Esophagus squamous epithelium (tissue), 5 donors: ENCODE results near the gene SLC25A46. TPM values are rescaled to one million over a fixed set of nuclear protein-coding genes. Genes with fewer than 3 reads are reported as not detected.
A peak's percentile ranks its signal among the peaks of the same experiment; 100 is the strongest.

Experiments used
- DNase-seq: peaks from one replicate; lab custom pipeline; 2025; lab: John Stamatoyannopoulos, UW
- H3K27ac ChIP-seq, 4 donors: fragments of 200-600 bp; sonication (generic); one replicate each; pipeline ENCODE4 v1.5.1; 2016 to 2019; ENCODE audit warnings: mild to moderate bottlenecking in 1 of 4
- H3K27me3 ChIP-seq, 4 donors: fragments of 200-600 bp; sonication (generic); 1 replicate in 3 of 4; 2 replicates in 1 of 4; pipeline versions ENCODE4 v1.5.1 to v1.6.0; 2017 to 2021; ENCODE audit warnings: antibody characterized with exemption in 1 of 4
- H3K36me3 ChIP-seq, 3 donors: fragments of 200-600 bp; sonication (generic); one replicate each; pipeline ENCODE4 v1.5.1; 2016 to 2019
- H3K4me1 ChIP-seq, 3 donors: fragments of 200-600 bp; sonication (generic); one replicate each; pipeline ENCODE4 v1.5.1; 2017 to 2019
- H3K4me3 ChIP-seq, 4 donors: fragments of 200-600 bp; sonication (generic); 1 replicate in 3 of 4; 2 replicates in 1 of 4; pipeline ENCODE4 v1.5.1; 2016 to 2019; ENCODE audit warnings: mild to moderate bottlenecking in 2 of 4, moderate library complexity in 1 of 4
- H3K9me3 ChIP-seq, 3 donors: fragments of 200-600 bp; sonication (generic); one replicate each; pipeline ENCODE4 v1.5.1; 2016 to 2019
- POLR2A ChIP-seq, 4 donors: fragments of 450-650 bp; IDR thresholded peaks; one replicate each; pipeline ENCODE4 v1.6.1; 2017; ENCODE audit warnings: antibody characterized with exemption in 4 of 4, mild to moderate bottlenecking in 4 of 4, moderate library complexity in 3 of 4
- WGBS, 2 donors: methylation state at CpG; one replicate each; pipeline ENCODE4 v1.1.5; 2018; 5-methylcytosine and 5-hydroxymethylcytosine counted together
- intact Hi-C: fragments of 100-400 bp; cut with DNase I; formaldehyde crosslinking; loops from one replicate; pipeline ENCODE4 v1.15.0; 2022
- total RNA-seq, 4 donors: library from RNA; depleted of rRNA; stranded (reverse); fragments of >200 nt; gene quantifications; one replicate each; pipeline ENCODE4 v1.1.0, GENCODE V29; 2016
- TF ChIP-seq, protein P1 (sequence below), 6 experiments: fragments of 450-650 bp in 4 of 6; fragments of 200-600 bp in 2 of 6; sonication (generic) in 2 of 6; IDR thresholded peaks; one replicate each; pipeline ENCODE4 v1.5.1; 2016 to 2019; ENCODE audit warnings: antibody characterized with exemption in 6 of 6, mild to moderate bottlenecking in 4 of 6, moderate library complexity in 4 of 6
- donor health status: DM: yes; HTN: yes; CAD: no.

The SLC25A46 gene
- total RNA-seq, 4 donors from 2014 or later: 24.6 to 56.0 (median 49.0) TPM

DNA sequence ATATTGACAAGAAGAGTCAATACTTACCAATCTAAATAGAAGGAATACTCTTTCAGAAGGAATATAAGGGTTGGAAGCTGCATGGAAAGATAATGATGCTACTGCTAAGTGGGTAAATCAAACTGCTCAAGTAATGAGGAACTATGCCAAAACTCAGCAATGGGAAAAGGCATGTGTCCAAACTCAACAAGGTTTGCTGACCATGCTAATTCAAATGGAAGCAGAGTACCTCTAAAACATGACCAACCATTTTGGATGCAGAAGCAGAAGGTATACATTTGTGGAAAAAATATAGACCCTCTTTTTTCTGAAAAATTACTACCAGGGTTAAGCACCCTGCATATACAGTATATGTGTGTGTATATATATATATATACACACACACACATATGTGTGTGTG, 33.5 kb upstream of the SLC25A46 start:
- no peak for DNase-seq
- no peaks in the 10 kb centered on the region for H3K27me3 ChIP-seq
- H3K36me3 ChIP-seq: no peaks in the 10 kb centered on the region
- H3K4me3 ChIP-seq: no peak overlapping the region
- H3K27ac ChIP-seq: no peak overlapping the region
- H3K9me3 ChIP-seq: no peaks in the 10 kb centered on the region
- TF ChIP-seq POLR2A (IDR thresholded peaks at IDR 0.05): no peak
- TF ChIP-seq, protein P1, sequence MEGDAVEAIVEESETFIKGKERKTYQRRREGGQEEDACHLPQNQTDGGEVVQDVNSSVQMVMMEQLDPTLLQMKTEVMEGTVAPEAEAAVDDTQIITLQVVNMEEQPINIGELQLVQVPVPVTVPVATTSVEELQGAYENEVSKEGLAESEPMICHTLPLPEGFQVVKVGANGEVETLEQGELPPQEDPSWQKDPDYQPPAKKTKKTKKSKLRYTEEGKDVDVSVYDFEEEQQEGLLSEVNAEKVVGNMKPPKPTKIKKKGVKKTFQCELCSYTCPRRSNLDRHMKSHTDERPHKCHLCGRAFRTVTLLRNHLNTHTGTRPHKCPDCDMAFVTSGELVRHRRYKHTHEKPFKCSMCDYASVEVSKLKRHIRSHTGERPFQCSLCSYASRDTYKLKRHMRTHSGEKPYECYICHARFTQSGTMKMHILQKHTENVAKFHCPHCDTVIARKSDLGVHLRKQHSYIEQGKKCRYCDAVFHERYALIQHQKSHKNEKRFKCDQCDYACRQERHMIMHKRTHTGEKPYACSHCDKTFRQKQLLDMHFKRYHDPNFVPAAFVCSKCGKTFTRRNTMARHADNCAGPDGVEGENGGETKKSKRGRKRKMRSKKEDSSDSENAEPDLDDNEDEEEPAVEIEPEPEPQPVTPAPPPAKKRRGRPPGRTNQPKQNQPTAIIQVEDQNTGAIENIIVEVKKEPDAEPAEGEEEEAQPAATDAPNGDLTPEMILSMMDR (IDR thresholded peaks at IDR 0.05): no peak
- no peaks in the 10 kb centered on the region for H3K4me1 ChIP-seq
- intact Hi-C loops: no loop called here

DNA sequence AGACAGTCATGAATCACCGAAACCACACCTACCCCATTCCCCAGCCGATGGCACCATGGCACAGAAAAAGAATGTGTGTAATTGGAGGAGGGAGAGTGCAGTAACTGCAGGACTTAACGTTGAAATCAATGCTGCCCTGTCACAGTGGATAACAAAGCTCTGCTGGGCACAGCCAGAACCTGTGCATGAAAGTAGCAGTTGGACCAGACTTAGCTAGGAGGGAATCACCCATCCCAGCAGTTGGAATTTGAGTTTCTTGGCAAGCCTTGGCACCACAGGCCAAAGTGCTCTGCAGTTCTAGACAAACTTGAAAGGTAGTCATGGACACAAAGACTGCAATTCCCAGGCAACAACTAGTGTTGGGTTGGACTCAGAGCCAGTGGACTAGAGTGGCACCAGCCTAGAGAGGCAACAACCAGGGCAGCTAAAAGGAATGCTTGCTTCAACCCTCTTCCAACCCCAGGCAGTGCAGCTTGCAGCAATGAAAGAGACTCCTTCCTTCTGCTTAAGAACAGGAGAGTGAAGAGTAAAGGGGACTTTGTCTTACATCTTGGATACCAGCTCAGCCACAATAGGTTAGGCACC, 31.5 kb upstream of the SLC25A46 start:
- no peaks in the 10 kb centered on the region for H3K27me3 ChIP-seq
- 55 to 65% methylated on average over 3 of the region's 3 CpGs for WGBS, 2 donors

DNA sequence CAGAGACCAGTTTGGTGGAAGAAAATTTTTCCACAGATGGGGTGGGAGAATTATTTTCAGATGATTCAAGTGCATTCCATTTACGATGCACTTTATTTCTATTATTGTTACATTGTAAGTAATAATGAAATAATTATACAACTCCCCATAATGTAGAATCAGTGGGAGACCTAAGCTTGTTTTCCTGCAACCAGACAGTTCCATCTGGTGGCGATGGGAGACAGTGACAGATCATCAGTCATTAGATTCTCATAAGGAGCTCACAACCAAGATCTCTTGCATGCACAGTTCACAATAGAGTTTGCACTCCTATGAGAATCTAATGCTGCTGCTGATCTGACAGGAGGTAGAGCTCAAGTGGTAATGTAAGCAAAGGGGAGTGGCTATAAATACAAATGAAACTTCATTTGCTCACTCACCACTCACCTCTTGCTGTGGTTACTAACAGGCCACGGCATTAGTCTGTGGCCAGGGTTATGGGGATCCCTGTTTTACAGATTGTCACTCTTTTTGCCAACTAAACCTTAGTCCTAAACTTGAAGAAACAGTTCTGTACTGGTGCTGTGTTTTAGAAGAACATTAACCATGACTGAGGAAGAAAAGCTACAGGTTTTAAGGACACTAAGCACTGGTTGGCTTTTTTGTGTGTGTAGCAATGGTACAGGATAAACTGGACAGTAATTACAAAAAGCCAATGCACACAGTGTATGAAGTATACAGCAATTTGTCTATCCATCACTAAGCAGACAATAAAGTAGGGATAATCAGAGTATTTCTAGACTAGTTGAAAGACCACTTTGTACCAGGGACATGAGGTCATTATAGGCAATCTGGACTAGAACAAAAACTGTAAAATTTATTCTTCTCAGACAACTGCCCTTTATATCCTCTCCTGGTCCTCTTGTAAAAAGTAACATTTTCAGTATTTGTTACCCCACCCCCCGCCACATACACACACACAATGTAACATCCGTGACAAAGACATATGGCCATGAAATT, 22.3 kb upstream of the SLC25A46 start:
- H3K4me1 ChIP-seq: no peaks in the 10 kb centered on the region
- WGBS, 2 donors: 79% methylated on average over 5 of the region's 5 CpGs
- TF ChIP-seq POLR2A (IDR thresholded peaks at IDR 0.05): no peak
- H3K9me3 ChIP-seq: no peaks in the 10 kb centered on the region
- H3K36me3 ChIP-seq: no peaks in the 10 kb centered on the region
- H3K27ac ChIP-seq: no peak overlapping the region
- DNase-seq: no peak
- H3K4me3 ChIP-seq: no peak overlapping the region
- no peaks in the 10 kb centered on the region for H3K27me3 ChIP-seq
- intact Hi-C loops: no loop called here

More for the DNA sequence above, 31.5 kb upstream of the SLC25A46 start:
- no peak overlapping the region for H3K27ac ChIP-seq
- H3K4me3 ChIP-seq: no peak overlapping the region
- no peaks in the 10 kb centered on the region for H3K9me3 ChIP-seq
- no peaks in the 10 kb centered on the region for H3K4me1 ChIP-seq
- no peaks in the 10 kb centered on the region for H3K36me3 ChIP-seq
- no peak for DNase-seq
- intact Hi-C loops: no loop called here
- TF ChIP-seq, protein P1 (IDR thresholded peaks at IDR 0.05): no peak
- TF ChIP-seq POLR2A (IDR thresholded peaks at IDR 0.05): no peak

DNA sequence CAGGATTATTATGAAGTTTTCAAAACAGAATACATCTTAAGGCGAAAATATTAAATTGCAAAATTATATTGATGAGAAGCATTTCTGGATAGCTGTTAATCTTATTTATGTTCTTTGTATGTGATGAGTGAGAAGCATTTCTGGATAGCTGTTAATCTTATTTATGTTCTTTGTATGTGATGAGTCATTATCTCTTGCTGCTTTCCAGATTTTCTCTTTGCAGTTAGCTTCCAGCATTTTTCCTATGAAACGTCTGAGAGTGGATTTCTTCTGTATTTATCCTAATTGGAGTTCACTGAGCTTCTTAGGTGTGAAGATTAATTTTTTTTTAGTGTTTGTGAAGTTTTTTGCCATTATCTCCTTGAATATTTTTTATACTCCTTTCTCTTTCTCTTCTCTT, 20.5 kb upstream of the SLC25A46 start:
- DNase-seq: no peak
- Histone ChIP-seq H3K4me1 (no peaks in the 10 kb centered on the region), H3K27ac (no peak overlapping the region), H3K9me3 (no peaks in the 10 kb centered on the region), H3K36me3 (no peaks in the 10 kb centered on the region), H3K27me3 (no peaks in the 10 kb centered on the region), H3K4me3 (no peak overlapping the region)
- no peak for TF ChIP-seq POLR2A (IDR thresholded peaks at IDR 0.05)
- TF ChIP-seq, protein P1 (IDR thresholded peaks at IDR 0.05): no peak
- 50 to 52% methylated on average over 2 of the region's 2 CpGs for WGBS, 2 donors
- intact Hi-C loops: no loop called here

DNA sequence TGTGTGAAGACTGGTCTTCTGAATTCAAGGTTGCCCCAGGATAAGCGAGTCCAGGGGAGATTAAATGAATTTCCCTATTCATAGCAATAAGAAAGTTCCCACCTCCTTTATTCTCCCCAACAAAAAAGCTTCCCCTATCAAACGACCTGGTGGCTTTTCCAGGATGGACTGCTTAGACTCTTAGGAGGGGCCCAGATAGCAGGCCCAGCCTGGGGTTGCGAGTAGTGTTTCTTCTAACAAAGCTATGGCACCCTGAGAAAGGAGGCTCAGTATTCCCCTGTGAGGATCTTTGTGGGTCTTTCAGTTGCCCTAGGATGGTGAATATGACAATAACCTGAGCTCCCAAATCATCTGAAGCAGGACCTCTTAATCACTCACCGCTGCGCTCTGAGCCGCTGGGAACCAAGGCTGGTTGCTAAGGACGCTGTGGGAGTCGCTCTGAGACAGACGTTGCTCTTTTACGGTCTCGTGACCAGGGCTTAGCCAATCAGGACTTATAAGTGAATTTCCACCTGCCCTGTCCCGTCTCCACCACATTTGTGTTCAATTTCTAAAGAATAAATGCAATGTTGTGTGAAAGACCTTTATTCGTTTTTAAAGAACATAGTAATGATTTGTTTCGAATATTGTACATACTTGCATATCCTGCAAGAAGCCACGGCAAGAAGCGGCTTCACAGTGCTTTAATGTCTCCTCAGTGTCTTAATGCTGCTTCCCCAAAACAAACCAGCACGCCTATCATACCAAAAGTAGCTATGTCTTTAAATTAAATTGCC, 12.4 kb upstream of the SLC25A46 start, which contains the start of gene TMEM232:
TMEM232 (minus strand) TSS at position 423 of the 776 bp plus-strand sequence. CDS start 59,319 bp downstream, outside the sequence.
- peak within 1 kb of the TSS; percentile 34 to 60 (median 44) for H3K4me3 ChIP-seq
- no peaks in the 10 kb centered on the region for H3K9me3 ChIP-seq
- no peaks in the 10 kb centered on the region for H3K27me3 ChIP-seq
- intact Hi-C loops: no loop called here
- peaks cover 0 to 4% (median 0%) of the 10 kb centered on the region in 3 donors for H3K4me1 ChIP-seq
- DNase-seq: peak; percentile 9
- TF ChIP-seq POLR2A (IDR thresholded peaks at IDR 0.05): no peak
- no peak within 1 kb of the TSS for H3K27ac ChIP-seq
- WGBS, 2 donors: 24 to 28% methylated on average over 15 to 17 of the region's 17 CpGs
- no peaks in the 10 kb centered on the region for H3K36me3 ChIP-seq
